SU-DHL-6 (cell line): ENCODE data around the gene SCO2.

Experiments used
- CTCF ChIP-seq: fragments of 200-600 bp; sonication (generic); IDR thresholded peaks from one replicate; pipeline ENCODE4 v1.5.1; 2017; ENCODE audit warnings: antibody characterized with exemption, mild to moderate bottlenecking, low read length, moderate library complexity; ENCODE audit not compliant: insufficient read depth, poor library complexity, severe bottlenecking
- EZH2phosphoT487 ChIP-seq: fragments of 200-600 bp; sonication (generic), shearing (Covaris generic); conservative IDR thresholded peaks from 2 replicates; pipeline ENCODE4 v1.6.1; 2018; ENCODE audit warnings: mild to moderate bottlenecking, antibody characterized with exemption, low read length, moderate library complexity, mixed read lengths

GRCh38 chr22:50507421-50507990 is 17.9 kb downstream of the SCO2 start, which contains the start of gene LMF2:
- TF ChIP-seq CTCF (no peak), EZH2phosphoT487 (no peak)
